ENCODE data around the gene TFG. TPM values are rescaled to one million over a fixed set of nuclear protein-coding genes. Genes with fewer than 3 reads are reported as not detected.

Gene TFG
- total and polyA plus RNA-seq, 9 of the 15 experiments (the other 6 are each of a cell fraction or from before 2014, with no cell fraction given): 31.8 to 143 (median 57.8) TPM

DNA sequence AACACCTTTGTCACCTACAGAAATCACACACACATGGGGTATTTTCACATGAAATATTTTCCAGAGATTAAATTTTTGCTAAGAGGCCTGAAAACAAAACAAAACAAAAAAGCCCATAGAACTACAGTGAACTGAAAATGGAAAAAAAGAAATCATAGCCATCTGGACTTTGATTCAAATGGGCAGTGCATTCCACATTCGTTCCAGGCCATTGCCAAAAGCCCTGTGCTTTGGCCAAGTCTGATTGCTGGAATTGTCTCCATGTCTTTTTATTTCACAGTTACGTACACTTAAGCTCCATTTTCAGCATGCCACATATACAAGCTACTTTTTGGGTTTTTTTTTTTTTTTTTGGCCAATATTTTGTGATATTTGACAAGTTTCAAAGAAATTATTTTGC, 47.1 kb downstream of the TFG start:
- Histone ChIP-seq H4K20me1 (replicated peaks; ENCODE audit: control insufficient read depth, insufficient read depth, low read length) (no peaks in the 10 kb centered on the region), H3K36me3 (ENCODE audit: control insufficient read depth, insufficient read depth, low read length) (peaks cover 23% of the 10 kb centered on the region; the same call in 2 of the 3 replicates), H3K27me3 (ENCODE audit: control insufficient read depth in 2 of 2, insufficient read depth in 2 of 2, low read length in 2 of 2) (no peaks in the 10 kb centered on the region), H3K27ac (ENCODE audit: extremely low read depth, low read depth, low read length) (no peak overlapping the region), H3K9me3 (replicated peaks; ENCODE audit: control insufficient read depth, insufficient read depth, low read depth, low read length) (no peaks in the 10 kb centered on the region), H3K4me2 (ENCODE audit: insufficient read depth, low read length) (no peak overlapping the region), H3K4me1 (replicated peaks in 1 of 2; ENCODE audit: control insufficient read depth in 2 of 2, insufficient read depth in 2 of 2, low read length in 2 of 2) (no peaks in the 10 kb centered on the region; a peak in 2 of 5 replicates), H3K9ac (ENCODE audit: insufficient read depth in 1 of 2, low read depth in 2 of 2, low read length in 2 of 2) (no peak overlapping the region), H3K9me1 (ENCODE audit: control insufficient read depth, insufficient read depth, low read length) (no peaks in the 10 kb centered on the region), H2AFZ (ENCODE audit: low read depth, low read length) (no peak overlapping the region), H3K4me3 (no peak overlapping the region), H3K79me2 (ENCODE audit: control insufficient read depth, insufficient read depth, low read length) (no peaks in the 10 kb centered on the region)
- intact Hi-C loops (cut with micrococcal nuclease): no loop called here
- DNase-seq (ENCODE audit: extremely low read depth in 1 of 4, low spot score in 3 of 4) (no peak), FAIRE-seq (peak; percentile 32), ATAC-seq (no peak)
- ChIA-PET POLR2A (no interaction called here), CTCF (ENCODE audit: low intra/inter-chr PET ratio) (no interaction called here)
- no peak for TF ChIP-seq ZNF586 (CRISPR knock-in tag; conservative IDR thresholded peaks at IDR 0.05)
- TF ChIP-seq, protein P1, sequence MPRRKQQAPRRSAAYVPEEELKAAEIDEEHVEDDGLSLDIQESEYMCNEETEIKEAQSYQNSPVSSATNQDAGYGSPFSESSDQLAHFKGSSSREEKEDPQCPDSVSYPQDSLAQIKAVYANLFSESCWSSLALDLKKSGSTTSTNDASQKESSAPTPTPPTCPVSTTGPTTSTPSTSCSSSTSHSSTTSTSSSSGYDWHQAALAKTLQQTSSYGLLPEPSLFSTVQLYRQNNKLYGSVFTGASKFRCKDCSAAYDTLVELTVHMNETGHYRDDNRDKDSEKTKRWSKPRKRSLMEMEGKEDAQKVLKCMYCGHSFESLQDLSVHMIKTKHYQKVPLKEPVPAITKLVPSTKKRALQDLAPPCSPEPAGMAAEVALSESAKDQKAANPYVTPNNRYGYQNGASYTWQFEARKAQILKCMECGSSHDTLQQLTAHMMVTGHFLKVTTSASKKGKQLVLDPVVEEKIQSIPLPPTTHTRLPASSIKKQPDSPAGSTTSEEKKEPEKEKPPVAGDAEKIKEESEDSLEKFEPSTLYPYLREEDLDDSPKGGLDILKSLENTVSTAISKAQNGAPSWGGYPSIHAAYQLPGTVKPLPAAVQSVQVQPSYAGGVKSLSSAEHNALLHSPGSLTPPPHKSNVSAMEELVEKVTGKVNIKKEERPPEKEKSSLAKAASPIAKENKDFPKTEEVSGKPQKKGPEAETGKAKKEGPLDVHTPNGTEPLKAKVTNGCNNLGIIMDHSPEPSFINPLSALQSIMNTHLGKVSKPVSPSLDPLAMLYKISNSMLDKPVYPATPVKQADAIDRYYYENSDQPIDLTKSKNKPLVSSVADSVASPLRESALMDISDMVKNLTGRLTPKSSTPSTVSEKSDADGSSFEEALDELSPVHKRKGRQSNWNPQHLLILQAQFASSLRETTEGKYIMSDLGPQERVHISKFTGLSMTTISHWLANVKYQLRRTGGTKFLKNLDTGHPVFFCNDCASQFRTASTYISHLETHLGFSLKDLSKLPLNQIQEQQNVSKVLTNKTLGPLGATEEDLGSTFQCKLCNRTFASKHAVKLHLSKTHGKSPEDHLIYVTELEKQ (CRISPR knock-in tag; IDR thresholded peaks at IDR 0.05): no peak
- in situ Hi-C loops (cut with MboI): no loop called here
- 93% methylated on average over 2 of the region's 2 CpGs for WGBS (ENCODE audit: insufficient coverage, low coverage, missing lambda C conversion rate)
- no TSS peak for BruUV-seq (replicated peaks)
